GM12872 (cell line): ENCODE results near the gene ACVR1B.

Source experiments
- TF ChIP-seq, protein P1 (sequence below): IDR thresholded peaks from 3 replicates; pipeline ENCODE4 v1.5.1; 2011; ENCODE audit warnings: low read depth, mild to moderate bottlenecking, low read length, moderate library complexity; ENCODE audit not compliant: insufficient read depth

Gene ACVR1B

DNA sequence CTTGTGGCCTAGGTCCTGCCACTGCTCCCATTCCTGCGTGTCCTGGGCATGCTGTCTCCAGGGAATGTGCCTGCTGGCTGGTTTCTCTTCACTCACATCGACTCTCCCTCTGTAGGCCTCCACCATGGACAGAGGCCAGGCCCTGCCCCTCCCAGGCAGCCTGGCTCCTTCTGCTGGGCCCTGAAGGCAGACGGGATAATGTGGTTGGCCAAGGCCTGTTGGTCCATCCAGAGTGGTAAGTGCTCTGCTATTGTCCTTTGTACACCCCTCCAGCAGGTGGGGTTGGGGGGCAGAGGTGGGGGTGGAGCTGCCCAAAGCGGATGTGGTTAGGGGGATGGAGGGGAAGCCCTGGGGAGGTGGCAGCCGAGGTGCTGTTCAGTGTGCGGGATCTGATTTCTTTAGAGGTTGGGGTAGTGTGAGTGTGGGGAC lies 90.2 kb downstream of the ACVR1B start:
- TF ChIP-seq, protein P1, sequence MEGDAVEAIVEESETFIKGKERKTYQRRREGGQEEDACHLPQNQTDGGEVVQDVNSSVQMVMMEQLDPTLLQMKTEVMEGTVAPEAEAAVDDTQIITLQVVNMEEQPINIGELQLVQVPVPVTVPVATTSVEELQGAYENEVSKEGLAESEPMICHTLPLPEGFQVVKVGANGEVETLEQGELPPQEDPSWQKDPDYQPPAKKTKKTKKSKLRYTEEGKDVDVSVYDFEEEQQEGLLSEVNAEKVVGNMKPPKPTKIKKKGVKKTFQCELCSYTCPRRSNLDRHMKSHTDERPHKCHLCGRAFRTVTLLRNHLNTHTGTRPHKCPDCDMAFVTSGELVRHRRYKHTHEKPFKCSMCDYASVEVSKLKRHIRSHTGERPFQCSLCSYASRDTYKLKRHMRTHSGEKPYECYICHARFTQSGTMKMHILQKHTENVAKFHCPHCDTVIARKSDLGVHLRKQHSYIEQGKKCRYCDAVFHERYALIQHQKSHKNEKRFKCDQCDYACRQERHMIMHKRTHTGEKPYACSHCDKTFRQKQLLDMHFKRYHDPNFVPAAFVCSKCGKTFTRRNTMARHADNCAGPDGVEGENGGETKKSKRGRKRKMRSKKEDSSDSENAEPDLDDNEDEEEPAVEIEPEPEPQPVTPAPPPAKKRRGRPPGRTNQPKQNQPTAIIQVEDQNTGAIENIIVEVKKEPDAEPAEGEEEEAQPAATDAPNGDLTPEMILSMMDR: peak; percentile 40; the same call in 2 of the 3 replicates

DNA sequence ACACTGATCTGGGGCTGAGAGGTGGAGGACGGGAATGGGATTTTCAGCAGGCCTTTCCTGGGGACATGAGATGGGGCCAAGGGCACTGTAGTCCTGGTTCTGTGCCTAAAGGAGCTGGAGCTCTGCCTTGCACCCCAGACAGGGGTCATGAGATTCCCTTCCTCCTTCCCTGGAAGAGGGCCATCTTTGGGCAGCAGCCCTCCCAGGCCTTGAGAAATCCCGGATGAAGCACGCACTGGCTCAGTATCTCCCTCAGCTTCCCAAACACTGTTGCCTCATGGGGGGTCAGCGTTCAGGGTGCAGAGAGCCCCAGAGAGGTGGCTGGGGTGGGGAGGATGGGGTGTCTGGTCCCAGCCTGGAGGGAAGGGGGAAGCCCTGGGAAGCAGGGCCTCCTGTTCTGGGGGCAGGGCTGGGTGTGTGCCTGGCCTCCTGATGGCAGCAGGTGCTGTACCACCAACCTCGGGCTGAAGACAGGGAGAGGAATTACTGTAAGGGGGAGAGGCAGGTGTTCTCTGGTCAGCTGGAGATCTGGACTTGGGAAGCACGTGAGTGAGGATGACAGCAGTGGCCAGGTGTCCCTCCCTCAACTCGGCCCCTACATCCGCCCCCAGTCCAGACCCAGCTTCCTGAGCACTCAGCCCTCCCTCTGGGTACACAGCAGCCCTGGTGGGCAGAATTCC lies 91.3 kb downstream of the ACVR1B start:
- TF ChIP-seq, protein P1: no peak

DNA sequence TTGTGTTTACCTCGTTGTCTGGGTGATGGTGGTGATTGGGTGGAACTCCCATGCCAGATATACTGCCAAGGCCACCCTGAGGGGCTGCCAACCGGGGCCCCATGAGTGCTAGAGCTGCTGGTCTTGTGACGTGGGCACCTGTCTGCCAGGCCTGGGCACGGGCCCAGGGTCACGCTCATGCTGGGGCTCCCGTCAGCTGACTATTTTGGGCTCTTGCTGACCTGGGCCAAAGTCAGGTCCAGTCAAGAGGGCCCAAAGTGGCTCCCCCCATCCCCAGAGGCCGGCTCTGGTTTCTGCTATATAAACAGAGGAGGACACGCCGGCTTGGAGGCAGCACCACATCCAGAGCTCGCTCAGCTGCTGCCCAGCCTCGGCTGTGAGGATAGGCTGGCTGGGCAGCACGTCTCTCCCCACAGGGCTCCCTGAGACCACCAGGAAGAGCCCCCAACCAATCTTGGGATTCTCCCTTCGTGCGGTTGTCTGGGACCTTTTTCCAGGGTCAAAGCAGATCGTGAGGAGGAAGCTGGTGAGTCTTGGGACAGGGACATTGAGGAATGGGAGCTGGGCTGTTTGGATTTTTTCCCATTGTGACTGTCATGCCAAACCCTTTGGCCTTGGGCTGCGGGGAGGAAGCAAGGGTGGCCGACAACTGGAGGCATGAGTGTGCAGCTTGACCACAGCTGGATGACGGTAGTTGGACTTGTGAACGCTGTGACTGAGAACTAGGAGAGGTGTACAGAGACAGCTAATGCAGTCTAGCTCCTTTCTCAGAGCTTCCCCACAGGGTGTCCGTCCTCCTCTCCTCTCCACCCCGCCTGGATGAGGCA lies 92.1 kb downstream of the ACVR1B start:
- TF ChIP-seq, protein P1: no peak

DNA sequence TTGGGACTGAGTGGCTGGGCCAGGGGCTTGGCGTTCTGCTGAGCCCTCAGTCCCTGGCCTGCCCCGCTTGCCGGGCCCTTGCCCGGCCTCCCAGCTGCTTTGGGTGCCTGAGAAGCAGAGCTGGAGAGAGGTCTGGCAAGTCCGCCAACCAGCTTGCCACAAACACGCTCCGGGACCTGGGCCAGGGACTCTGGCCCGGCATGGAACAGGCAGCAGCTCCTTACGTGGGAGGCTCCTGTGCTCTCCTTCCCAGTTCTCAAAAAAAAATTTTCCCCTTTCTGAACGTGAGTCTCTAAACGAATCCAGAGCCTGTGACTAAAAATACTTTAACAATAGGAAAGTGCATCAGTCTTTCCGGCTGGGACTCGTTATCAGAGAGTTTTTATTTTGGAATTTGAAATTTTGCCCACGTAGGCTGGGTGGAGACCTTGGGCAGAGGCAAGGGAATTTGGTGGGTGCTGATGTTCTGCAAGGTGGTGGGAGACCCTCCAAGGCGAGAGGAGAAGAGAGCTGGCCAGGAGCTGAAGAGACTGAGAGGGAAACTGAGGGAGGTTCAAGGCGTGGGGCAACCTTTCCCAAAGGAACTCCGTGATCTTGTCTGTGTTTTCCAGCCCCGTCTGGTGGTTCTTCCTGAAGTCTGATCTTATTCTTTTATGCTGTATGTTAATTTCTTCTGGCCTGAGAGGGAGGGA lies 92.9 kb downstream of the ACVR1B start:
- TF ChIP-seq, protein P1: no peak

GRCh38 chr12:52045794-52046199 lies 94.3 kb downstream of the ACVR1B start:
- TF ChIP-seq, protein P1: no peak
